Adipocyte (in vitro differentiated cells): Measurements from ENCODE around the gene POLD4.

Experiments used
- DNase-seq: peaks from one replicate; pipeline ENCODE4 v3.0.0-alpha.2; 2015; ENCODE audit warnings: low read depth
- H3K27me3 ChIP-seq: replicated peaks from 2 replicates; pipeline ENCODE4 v1.7.0; 2013; ENCODE audit warnings: mild to moderate bottlenecking, low read length, moderate library complexity; ENCODE audit not compliant: control insufficient read depth, insufficient read depth
- H3K36me3 ChIP-seq: 2 replicates; pipeline ENCODE4 v1.7.0; 2013; ENCODE audit warnings: low read length, mild to moderate bottlenecking, moderate library complexity; ENCODE audit not compliant: control insufficient read depth, insufficient read depth, severe bottlenecking
- H3K4me1 ChIP-seq: 2 replicates; pipeline ENCODE4 v1.7.0; 2013; ENCODE audit warnings: mild to moderate bottlenecking, low read length, moderate library complexity; ENCODE audit not compliant: control insufficient read depth, insufficient read depth
- H3K4me3 ChIP-seq: 2 replicates; pipeline ENCODE4 v1.7.0; 2013; ENCODE audit warnings: mild to moderate bottlenecking, low read length, moderate library complexity
- H3K9ac ChIP-seq: 2 replicates; pipeline ENCODE4 v1.7.0; 2013; ENCODE audit warnings: mild to moderate bottlenecking, low read length, moderate library complexity
- H3K9me3 ChIP-seq: 2 replicates; pipeline ENCODE4 v1.7.0; 2013; ENCODE audit warnings: mild to moderate bottlenecking, low read length, moderate library complexity; ENCODE audit not compliant: control insufficient read depth

The POLD4 gene

GRCh38 chr11:67366961-67367760 lies 13.8 kb upstream of the POLD4 start:
- H3K9ac ChIP-seq: peak overlapping the region; percentile 72
- DNase-seq: peak; percentile 38
- no peaks in the 10 kb centered on the region for H3K27me3 ChIP-seq
- H3K4me1 ChIP-seq: peaks cover 61% of the 10 kb centered on the region
- H3K4me3 ChIP-seq: peak overlapping the region; percentile 25
- H3K36me3 ChIP-seq: peaks cover 30% of the 10 kb centered on the region
- H3K9me3 ChIP-seq: no peaks in the 10 kb centered on the region

- Histone ChIP-seq H3K27me3 (no peaks in the 10 kb centered on the region), H3K9ac (peak overlapping the region; percentile 72), H3K9me3 (no peaks in the 10 kb centered on the region), H3K36me3 (peaks cover 30% of the 10 kb centered on the region), H3K4me1 (peaks cover 55% of the 10 kb centered on the region), H3K4me3 (peak overlapping the region; percentile 25)
- no peak for DNase-seq
Observed at GRCh38 chr11:67366546-67366945, 13.2 kb upstream of the POLD4 start.

DNA sequence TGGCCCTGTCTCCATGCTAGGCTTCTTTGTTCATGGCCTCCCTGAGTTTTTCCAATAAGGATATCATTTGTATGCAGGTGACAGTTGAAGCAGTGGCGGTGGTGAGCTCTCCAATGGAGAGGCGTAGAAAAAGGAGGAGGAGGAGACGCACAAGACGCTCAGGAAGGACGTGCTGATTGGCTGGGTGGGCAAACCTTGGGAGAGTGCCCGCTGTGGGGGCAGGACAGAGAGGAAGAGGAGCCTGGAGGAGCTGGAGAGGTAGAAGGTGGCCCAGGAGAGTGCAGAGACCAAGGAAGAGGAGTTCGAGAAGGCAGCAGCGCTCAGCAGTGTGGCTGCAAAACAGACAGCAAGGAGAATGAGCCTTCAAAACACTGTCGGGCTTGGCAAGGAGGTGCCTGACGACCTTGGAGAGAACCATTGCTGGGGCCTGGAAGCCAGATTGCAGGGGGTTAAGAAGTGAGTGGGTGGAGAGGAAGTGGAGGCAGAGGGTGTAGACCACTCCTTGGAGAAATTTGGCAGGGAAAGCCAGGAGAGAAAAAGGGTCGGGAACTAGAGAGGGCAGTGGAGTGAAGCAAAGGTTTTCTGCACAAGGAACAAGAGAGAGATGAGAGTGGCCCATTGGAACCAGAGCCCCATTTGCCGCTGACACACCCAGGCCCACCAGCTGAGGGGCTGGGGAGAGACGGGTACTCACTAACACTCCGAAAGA lies 12.5 kb upstream of the POLD4 start:
- Histone ChIP-seq H3K27me3 (no peaks in the 10 kb centered on the region), H3K4me1 (peaks cover 49% of the 10 kb centered on the region), H3K4me3 (peak overlapping the region; percentile 25), H3K36me3 (peaks cover 30% of the 10 kb centered on the region), H3K9ac (peak overlapping the region; percentile 72), H3K9me3 (no peaks in the 10 kb centered on the region)
- no peak for DNase-seq

DNA sequence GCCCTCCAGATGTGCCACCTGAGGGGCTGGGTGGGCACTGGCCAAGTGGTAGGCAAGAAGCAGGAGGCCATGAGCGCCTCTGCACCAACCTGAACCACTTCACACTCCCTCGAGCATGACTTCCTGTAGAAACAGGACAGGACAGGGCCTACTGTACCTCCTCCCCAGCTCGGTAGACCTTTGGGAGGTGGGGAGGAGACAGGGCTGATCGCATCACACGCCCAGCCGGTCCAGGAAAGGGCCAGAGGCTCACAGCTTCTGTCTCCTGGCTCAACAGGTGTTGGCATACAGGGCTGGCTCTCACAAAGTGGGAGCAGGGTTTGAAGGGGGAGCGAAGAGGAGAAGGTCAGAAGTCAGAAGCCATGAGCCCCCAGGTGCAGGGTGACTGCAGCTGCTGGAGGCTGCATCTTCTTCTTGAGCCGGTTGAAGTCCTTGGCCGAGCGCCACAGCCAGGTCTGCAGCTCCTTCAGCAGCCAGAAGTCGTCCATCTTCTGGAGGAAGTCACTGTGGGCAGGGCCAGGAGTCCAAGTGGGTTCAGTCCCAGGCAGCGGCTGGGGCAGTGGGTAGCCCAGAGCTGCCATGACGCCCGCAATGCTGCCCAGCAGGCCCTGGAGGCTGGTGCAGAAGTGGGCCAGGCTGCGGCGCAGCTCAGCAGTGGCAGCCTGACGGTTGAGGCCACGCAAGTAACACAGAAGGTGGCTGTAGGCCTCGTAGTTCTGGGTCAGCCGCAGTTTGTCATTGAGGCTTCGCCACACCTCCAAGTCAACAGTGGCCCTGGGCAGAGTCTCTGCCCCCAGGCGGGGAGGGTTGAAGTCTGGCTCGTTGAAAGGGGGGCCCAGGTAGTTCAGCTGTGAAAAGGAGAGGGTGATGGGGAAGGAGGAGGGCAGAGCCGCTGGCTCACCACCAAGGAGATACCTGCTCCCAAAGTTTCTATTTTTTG lies 11.7 kb upstream of the POLD4 start:
- no peak overlapping the region for H3K4me3 ChIP-seq
- H3K9me3 ChIP-seq: no peaks in the 10 kb centered on the region
- no peaks in the 10 kb centered on the region for H3K27me3 ChIP-seq
- peaks cover 30% of the 10 kb centered on the region for H3K36me3 ChIP-seq
- H3K4me1 ChIP-seq: peaks cover 42% of the 10 kb centered on the region
- no peak for DNase-seq
- no peak overlapping the region for H3K9ac ChIP-seq

DNA sequence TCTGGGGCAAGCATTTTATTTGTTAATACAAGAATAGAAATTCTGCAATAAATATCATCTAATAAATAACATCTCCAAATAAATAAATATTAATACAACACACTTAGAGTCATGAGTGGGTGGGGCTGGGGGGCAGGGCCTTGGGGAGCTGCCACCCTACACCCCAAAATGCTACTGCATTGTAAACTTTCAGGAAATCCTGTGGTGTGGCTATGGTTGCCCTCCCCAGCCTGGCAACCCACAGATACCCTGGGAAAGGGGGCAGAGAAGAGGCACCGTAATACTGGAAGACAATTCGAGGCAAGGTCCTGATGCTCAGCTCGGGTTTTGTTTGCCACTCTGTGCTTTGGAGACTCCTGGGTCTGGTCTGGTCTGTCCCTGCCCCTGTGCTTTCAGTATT lies 10.8 kb upstream of the POLD4 start:
- no peaks in the 10 kb centered on the region for H3K27me3 ChIP-seq
- H3K4me1 ChIP-seq: peaks cover 33% of the 10 kb centered on the region
- H3K4me3 ChIP-seq: no peak overlapping the region
- no peak overlapping the region for H3K9ac ChIP-seq
- no peak for DNase-seq
- no peaks in the 10 kb centered on the region for H3K9me3 ChIP-seq
- H3K36me3 ChIP-seq: peaks cover 30% of the 10 kb centered on the region

DNA sequence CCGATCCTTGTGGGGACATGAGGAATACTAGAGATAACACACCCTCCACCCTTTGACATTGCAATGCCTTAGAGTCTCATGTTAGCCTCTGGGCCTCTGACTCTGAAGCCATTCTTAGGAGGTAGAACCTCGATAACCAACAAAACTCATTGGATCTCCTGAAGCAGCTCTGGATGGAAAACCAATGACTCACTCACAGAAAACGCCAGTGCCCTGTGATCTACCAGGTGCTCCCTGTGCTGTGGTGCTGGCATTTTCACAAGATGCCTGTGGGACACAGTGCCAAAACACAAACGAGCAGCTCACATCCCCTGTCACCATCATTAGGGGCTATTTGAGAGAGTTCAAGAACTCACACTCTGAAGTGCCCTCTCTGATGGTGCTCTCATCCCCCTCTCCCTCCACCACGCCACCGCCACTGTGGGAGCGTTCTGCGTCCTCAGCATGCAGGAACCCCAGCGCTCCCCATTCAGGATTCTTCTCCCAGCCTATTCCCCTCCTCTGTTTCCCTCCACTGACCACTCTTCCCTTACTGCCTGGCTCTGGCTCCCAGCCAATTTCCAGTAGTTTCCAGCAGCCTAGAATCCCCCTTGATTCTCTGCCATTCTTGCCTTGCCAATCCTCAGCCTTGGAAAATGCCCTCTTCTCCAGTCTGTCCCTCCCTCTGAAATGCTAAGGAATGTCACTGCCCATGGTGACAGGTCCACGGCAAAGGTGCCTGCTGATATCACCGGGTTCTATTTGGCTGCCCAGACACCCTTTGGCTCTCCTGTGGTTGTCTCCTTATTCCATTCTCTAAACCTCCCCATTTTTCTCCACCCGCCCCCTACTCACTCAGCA lies 4.7 kb upstream of the POLD4 start:
- Histone ChIP-seq H3K36me3 (peaks cover 7% of the 10 kb centered on the region), H3K4me1 (peaks cover 49% of the 10 kb centered on the region), H3K9me3 (no peaks in the 10 kb centered on the region), H3K27me3 (no peaks in the 10 kb centered on the region), H3K9ac (peak overlapping the region; percentile 98), H3K4me3 (no peak overlapping the region)
- DNase-seq: peak; percentile 44

- DNase-seq: peak; percentile 91
- Histone ChIP-seq H3K36me3 (no peaks in the 10 kb centered on the region), H3K9ac (peak overlapping the region; percentile 98), H3K9me3 (no peaks in the 10 kb centered on the region), H3K4me3 (no peak overlapping the region), H3K4me1 (peaks cover 49% of the 10 kb centered on the region), H3K27me3 (no peaks in the 10 kb centered on the region)
Observed at GRCh38 chr11:67356864-67357561, 3.7 kb upstream of the POLD4 start.

DNA sequence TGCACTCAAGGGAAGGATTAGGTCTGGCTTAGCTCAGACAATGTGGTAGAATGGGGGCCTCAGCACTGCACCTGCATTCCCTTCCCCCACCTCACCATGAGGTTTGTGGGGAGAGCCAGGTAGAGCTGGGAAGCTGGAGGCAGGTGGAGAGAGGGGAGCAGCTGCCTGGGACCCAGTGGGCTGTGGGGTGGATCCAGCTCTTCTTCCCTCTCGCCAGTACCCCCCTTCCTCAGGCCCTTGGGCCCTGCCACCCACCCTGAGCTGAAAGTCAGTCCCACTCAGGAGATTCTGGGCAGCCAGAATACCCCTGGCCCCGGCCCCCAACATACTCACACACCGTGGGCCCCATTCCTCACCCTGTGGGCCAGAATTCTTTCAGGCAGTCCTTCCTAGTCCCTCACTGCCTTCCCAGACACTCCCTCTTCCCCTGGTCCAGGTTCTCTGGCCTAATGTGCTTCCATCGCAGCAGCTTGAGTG lies 3.1 kb upstream of the POLD4 start:
- H3K36me3 ChIP-seq: no peaks in the 10 kb centered on the region
- H3K9ac ChIP-seq: peak overlapping the region; percentile 98
- H3K9me3 ChIP-seq: no peaks in the 10 kb centered on the region
- H3K27me3 ChIP-seq: no peaks in the 10 kb centered on the region
- no peak for DNase-seq
- no peak overlapping the region for H3K4me3 ChIP-seq
- peaks cover 53% of the 10 kb centered on the region for H3K4me1 ChIP-seq

DNA sequence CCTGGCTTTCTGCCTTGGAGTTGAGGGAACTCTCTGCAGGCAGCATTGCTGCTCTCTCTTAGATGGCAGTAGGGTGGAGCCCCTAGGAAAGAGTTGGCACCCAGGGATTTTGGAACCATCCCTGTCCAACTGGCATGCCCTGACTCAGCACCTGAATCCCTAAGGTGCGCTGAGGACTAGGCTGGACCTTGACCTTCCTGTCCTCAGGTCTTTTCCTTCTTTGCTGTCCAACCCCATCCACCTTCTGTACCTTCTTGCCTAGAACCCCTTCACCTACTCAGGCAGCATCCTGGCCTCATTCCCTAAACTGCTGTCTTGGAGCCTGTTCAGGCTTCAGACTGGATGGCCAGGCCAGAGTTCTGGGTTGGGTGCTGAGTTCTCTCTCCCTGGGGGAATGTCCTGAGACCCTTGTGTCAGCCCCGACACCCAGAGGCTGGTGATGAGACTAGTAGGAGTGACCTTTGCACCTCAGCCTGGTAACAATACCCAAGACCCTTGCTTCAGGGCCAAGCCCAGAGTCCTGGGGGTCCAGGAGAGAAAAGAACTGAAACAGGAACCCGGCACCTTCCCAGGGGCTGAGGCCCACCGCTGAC lies 2.5 kb upstream of the POLD4 start:
- H3K36me3 ChIP-seq: no peaks in the 10 kb centered on the region
- no peak overlapping the region for H3K4me3 ChIP-seq
- H3K27me3 ChIP-seq: no peaks in the 10 kb centered on the region
- H3K9ac ChIP-seq: peak overlapping the region; percentile 98
- H3K4me1 ChIP-seq: peaks cover 58% of the 10 kb centered on the region
- no peak for DNase-seq
- H3K9me3 ChIP-seq: no peaks in the 10 kb centered on the region
